GM10266 (cell line): Measurements from ENCODE around the gene PAIP2.
"Not testable (repeated sequence)": the region's sequence is repeated elsewhere in the genome, so short reads cannot be mapped to it uniquely, and the experiment has no call there.

Experiments
- DNase-seq: peaks from one replicate; pipeline ENCODE4 v3.0.0; 2012; ENCODE audit errors: extremely low spot score
- TF ChIP-seq, protein P1 (sequence below): IDR thresholded peaks from 2 replicates; pipeline ENCODE4 v1.5.1; 2012; ENCODE audit warnings: mild to moderate bottlenecking, low read depth; ENCODE audit not compliant: control insufficient read depth, insufficient read depth; ENCODE audit errors: missing control alignments

Gene PAIP2

DNA sequence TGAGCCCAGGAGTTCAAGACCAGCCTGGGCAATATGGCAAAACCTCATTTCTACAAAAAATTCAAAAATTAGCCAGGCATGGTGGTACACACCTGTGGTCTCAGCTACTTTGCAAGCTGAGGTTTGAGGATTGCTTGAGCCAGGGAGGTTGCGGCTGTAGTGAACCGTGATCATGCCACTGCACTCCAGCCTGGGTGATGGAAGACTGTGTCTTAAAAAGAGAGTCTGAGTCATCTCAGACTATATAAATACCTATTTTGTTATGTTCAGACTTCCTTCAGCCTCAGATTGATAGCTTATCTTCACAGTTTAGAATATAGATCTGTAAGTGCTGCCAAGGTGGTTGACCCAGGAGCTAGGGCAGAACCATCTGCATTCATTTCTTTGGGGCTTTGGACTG lies 1.6 kb upstream of the PAIP2 start:
- TF ChIP-seq, protein P1, sequence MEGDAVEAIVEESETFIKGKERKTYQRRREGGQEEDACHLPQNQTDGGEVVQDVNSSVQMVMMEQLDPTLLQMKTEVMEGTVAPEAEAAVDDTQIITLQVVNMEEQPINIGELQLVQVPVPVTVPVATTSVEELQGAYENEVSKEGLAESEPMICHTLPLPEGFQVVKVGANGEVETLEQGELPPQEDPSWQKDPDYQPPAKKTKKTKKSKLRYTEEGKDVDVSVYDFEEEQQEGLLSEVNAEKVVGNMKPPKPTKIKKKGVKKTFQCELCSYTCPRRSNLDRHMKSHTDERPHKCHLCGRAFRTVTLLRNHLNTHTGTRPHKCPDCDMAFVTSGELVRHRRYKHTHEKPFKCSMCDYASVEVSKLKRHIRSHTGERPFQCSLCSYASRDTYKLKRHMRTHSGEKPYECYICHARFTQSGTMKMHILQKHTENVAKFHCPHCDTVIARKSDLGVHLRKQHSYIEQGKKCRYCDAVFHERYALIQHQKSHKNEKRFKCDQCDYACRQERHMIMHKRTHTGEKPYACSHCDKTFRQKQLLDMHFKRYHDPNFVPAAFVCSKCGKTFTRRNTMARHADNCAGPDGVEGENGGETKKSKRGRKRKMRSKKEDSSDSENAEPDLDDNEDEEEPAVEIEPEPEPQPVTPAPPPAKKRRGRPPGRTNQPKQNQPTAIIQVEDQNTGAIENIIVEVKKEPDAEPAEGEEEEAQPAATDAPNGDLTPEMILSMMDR, result no peak
- DNase-seq, result no peak

DNA sequence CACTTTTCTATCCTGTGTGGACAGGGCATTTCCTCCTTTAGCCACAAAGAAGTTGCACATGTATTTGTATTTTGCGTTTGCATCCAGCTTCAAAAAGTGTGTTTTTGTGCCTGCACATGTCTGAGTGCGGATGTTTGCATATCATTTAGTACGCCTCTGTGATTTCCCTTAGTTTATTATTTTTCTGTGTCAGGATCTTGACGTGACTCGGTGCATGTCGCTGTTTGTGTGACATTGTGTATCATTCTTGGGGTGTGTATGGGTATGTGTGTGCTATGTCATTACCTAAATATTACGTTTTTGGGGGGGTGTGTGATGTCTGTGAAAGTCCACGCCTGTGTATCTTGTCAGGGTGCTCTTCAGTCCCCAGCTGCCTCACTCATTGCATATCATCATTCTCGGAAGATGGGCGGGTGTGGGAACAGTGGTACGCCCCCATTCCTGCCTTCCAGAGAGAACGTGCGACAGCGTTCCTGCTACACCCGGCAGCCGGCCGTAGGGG lies 416 bp upstream of the PAIP2 start:
- TF ChIP-seq, protein P1, result no peak
- no peak for DNase-seq

DNA sequence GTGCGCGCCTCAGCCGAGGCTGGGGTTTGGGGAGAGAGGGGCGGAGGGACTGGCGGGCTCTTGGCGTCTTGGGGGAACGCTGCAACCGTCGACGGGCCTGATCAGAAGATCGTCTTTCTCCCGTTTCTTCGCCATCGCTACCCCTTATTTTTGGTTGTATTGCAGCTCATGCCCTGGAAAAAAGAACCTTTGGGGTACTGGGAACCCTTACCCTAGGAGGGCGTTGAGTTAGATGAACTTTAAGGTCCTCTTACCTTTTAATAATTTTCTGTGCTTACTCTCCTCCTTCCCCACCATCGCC lies 719 bp downstream of the PAIP2 start:
- TF ChIP-seq, protein P1, result no peak
- DNase-seq, result peak; percentile 81

DNA sequence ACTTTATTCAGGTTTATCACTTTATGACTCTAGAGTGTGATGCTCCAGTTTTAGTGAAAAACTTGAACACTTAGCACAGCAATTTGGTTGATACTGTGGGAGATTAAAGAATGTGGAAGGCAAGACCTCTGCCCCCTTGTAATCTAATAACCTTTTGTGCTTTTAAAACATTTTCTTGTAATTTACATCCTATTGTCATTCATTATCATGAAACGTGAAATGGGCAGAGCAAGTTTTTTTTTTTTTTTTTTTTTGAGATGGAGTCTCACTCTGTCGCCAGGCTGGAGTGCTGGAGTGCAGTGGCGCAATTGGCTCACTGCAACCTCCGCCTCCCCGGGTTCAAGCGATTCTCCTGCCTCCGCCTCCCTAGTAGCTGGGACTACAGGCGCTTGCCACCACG lies 1.8 kb downstream of the PAIP2 start:
- TF ChIP-seq, protein P1, result no peak
- DNase-seq, result no peak

DNA sequence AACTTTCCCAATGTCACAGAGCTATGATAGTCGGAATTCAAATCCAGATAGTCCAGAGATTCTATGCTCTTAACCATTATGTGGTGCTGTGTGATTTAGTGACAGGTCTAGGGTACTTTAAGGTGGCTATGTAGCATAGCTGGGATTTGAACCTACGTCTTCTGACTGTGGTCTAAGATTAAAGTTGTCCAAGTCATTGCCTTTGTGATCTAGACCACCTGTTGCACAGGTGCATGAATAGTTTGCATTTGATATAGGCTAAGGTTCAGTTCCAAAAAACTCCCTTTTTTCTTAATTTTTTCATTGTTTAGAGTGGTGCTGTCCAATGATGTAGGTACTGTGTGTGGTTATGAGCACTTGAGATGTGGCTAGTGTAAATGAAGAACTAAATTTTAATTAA lies 2.5 kb downstream of the PAIP2 start:
- TF ChIP-seq, protein P1, result no peak
- DNase-seq, result no peak

DNA sequence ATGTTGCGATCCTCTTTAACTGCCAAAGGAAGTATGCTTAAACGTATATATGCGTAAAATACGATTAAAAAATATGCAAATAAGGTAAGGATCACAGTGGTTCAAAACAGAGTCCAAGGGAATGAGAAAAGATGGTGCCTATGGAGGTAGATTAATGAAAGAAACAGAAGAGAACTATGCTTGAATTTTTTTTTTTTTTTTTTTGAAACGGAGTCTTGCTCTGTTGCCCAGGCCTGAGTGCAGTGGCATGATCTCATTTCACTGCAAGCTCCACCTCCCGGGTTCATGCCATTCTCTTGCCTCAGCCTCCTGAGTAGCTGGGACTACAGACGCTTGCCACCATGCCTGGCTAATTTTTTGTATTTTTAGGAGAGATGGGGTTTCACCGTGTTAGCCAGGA lies 3.8 kb downstream of the PAIP2 start:
- not testable (repeated sequence) for DNase-seq

DNA sequence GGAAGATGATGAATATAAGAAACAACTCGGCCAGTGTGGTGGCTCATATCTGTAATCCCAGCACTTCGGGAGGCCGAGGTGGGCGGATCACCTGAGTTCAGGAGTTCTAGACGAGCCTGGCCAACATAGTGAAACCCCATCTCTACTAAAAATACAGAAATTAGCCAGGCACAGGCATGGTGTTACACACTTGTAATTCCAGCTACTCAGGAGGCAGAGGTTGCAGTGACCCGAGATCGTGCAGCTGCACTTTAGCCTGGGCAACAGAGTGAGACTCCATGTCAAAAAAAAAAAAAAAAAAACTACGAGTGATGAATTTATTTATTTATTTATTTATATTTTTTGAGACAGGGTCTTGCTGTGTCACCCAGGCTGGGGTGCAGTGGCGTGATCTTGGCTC lies 6.2 kb downstream of the PAIP2 start:
- DNase-seq, result not testable (repeated sequence)

DNA sequence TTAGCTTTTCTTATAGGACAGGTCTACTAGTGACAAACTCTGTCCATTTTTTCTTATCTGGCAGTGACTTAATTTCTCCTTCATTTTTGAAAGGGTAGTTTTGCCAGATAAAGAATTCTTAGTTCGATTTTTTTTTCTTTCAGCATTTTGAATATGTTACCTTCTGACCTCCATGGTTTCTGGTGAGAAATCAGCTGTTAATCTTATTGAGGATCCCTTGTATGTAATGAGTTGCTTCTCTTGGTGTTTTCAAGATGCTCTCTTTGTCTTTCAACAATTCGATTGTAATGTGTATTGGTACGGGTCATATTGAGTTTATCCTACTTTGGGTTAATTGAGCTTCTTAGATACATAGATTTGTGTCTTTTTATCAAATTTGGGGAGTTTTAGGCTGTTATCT lies 12.5 kb downstream of the PAIP2 start:
- TF ChIP-seq, protein P1, result no peak
- DNase-seq, result no peak

DNA sequence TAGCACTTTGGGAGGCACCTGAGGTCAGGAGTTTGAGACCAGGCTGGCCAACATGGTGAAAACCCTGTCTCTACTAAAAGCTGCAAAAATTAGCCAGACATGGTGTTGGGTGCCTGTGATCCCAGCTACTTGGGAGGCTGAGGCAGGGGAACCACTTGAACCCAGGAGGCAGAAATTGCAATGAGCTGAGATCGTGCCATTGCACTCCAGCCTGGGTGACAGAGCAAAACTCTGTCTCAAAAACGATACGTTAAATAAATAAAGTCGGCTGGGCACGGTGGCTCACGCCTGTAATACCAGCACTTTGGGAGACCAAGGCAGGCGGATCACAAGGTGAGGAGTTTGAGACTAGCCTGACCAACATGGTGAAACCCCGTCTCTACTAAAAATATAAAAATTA lies 14.2 kb downstream of the PAIP2 start:
- DNase-seq, result not testable (repeated sequence)
